ENCODE data around the gene ZNF133.
A peak's percentile ranks its signal among the peaks of the same experiment; 100 is the strongest.
"Not testable (repeated sequence)": the region's sequence is repeated elsewhere in the genome, so short reads cannot be mapped to it uniquely, and the experiment has no call there.

Gene ZNF133

DNA sequence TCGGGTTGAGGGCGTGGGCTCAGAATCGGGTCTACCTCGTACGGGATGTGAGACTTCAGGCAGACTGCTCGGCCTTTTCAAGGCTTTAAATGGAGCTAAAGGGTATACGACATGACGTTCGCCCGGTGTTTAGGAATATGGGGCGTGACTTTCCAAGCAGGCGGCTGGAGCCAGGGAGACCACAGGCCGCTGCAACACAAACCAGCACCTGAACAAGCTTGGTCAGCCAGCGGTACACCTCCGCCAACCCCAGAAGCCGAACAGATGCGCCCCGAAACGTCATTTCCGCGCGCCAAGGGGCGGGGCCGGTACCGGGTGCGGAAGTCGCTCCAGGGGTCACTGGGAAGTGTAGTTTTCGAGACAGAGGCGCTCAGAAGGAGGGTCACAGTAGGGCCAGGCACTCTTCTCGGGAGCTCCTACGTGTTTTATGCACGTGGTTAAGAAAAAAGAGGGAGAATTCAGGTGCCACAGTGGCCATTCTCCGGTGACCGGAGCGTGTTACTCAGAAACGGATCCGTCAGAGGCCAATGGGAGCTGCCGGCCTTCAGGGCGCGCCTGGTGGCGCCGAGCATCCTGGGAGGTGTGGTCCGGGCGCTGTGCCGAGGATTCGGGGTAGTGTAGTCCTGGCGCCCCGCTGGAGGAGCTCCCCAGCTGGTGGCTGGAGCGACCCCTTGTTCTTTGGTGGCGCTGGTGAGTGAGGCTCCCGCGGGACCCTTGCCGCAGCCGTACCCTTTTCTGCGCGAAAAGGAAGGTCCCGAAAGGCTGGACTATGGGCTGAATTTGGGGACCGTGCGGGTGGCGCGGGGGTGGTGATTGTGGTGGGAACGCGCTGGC is at the start of gene ZNF133:
Gene ZNF133, plus strand, starts transcription at position 613 of the 834 bp plus-strand sequence. CDS start 17,160 bp downstream, outside the sequence.
- DNase-seq: peak; percentile 81 to 93

DNA sequence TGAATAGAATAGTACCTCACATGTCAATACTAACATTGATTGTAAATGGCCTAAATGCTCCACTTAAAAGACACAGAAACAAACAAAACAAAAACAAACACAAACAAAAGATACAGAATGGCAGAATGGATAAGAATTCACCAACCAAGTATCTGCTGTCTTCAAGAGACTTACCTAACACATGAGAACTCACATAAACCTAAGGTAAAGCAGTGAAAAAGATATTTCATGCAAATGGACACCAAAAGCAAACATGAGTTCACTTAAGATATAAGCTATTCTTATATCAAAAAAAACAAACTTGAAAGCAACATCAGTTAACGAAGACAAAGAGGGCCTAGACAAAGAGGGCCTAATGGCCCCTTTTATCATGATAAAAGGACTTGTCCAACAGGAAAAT is 47.3 kb upstream of the ZNF133 start:
- DNase-seq: no peak

DNA sequence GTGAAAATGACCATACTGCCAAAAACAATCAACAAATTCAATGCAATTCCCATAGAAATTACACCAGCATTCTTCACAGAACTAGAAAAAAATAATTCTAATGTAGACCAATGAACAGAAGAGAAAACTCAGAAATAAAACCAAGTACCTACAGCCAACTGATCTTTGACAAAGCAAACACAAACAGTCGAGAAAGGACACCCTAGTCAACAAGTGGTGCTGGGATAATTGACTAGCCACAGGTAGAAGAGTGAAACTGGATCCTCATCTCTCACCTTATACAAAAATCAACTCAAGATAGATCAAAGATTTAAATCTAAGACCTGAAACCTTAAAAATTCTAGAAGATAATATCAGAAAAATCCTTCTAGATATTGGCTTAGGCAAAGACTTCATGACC is 44.5 kb upstream of the ZNF133 start:
- no peak for DNase-seq

DNA sequence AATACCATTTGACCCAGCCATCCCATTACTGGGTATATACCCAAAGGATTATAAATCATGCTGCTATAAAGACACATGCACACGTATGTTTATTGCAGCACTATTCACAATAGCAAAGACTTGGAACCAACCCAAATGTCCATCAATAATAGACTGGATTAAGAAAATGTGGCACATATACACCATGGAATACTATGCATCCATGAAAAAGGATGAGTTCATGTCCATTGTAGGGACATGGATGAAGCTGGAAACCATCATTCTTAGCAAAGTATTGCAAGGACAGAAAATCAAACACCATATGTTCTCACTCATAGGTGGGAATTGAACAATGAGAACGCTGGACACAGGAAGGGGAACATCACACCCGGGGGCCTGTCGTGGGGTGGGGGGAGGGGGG is 39.8 kb upstream of the ZNF133 start:
- not testable (repeated sequence) for DNase-seq

DNA sequence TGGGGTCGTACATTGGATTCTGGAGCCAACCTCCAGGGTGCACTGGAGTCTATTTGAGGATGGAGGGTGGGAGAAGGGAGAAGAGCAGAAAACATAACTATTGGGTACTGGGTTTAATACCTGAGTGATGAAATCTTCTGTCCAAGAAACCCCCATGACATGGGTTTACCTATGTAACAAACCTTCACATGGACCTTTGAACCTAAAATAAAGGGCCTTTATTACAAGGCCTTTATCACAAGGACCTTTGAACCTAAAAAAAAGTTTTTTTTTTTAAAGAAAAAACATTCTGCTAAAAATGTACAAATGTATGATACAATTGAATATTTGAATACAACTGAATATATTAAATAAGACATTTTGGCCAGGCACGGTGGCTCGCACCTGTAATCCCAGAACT is 38.1 kb upstream of the ZNF133 start:
- no peak for DNase-seq

DNA sequence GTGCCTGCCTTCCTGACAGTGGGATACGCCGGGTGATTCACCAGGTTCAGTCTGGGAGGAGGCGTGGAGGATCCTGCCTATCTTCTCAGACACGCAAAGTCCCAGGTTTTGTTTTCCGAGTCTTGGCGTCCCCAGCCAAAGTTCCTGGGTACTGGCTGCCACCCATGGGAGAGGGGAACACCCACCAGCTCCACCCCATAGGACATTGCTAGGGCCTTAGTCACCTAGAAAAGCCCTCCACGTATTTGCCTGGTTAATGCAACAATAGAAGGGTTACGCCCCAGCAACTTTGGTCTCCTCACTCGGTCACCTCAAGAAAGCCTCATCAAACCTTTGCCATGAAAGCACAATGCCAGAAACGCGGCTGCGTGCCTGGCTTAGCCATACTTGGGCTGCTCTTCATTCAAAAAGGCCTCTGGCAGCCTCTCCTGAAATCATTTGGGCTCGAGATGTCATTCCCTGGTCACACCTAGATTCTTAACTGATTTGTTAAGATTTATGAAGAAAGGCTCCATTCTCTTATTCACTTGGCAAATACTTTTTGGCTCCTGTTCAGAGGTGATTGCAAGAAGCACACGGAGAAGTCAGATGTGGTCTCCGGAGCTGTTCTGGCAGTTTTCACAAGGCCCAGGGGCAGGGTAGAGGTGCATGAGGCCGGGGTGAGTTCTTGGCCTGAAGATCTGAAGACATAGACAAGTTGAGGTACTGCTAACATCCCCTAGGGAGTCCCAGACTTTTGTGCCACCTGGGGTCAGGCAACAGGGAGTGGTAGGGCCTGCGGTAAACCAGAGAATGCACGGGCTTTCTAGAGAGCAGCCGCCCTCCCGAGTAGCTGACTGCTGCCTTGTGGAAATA is 35.5 kb upstream of the ZNF133 start:
- no peak for DNase-seq

DNA sequence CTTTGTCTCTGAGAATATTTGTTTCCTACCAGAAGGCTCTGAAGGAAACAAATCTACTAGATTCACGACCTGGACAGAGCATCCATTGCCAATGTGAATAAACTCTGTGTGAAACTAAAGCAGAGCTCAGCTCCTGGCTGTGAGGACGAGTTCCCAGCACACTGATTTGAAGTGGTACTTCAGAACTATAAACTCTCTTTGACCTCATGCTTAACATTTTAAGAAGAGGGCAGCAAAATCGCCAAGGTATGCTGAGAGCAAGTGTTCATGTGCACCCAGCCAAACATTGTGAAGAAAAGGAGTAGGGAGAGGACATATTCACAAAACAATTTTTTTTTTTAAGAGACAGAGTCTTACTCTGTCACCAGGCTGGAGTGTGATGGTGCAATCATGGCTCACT is 33.7 kb upstream of the ZNF133 start:
- DNase-seq: no peak

DNA sequence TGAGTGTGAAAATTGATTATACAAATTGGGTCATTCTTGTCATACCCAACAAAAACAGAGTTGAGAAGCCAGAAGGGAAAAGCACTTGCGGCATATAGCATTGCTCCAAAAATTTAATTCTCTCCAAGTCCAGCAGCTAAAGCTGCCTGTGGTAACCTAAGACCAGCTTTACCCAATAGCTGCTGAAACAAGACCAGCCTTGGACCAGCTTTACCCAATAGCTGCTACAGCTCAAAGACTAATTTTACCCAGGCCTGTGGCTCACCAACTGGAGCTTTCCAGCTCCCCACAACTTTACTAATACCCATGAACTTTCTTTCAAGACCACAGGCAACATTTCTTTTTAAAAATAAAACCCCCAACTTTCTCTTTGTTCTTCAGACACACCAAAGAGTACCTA is 32.8 kb upstream of the ZNF133 start:
- no peak for DNase-seq

DNA sequence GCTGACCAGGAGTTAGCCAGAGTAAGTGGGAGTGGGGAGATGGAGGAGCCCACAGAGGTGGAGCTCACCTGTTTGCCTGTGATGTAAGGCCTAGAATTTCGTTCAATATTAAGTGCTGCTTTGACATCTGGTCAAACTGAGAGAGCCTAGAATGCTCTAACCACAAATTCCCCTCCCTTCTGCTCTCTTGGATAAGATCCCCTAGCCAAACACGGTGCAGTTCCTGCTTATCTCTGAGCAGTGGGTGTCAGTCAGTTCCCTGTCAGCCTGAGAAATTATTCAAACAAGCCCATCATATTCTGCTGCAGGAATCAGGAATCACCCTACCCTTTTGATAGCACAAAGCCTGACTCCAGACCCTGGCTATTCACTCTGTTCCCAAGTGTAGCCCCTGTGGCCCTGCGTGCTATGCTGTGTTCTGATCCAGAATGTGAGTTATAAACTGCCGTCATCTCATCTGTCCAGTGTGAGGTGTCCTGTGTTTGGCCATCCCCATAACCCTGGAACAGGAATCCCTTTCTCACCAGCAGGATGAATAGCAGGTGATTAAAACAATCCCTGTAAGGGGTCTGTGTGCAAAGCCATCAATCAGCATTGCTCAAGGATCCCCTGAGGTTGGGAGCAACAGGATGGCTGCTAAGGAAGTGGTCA is 31.8 kb upstream of the ZNF133 start:
- DNase-seq: no peak

DNA sequence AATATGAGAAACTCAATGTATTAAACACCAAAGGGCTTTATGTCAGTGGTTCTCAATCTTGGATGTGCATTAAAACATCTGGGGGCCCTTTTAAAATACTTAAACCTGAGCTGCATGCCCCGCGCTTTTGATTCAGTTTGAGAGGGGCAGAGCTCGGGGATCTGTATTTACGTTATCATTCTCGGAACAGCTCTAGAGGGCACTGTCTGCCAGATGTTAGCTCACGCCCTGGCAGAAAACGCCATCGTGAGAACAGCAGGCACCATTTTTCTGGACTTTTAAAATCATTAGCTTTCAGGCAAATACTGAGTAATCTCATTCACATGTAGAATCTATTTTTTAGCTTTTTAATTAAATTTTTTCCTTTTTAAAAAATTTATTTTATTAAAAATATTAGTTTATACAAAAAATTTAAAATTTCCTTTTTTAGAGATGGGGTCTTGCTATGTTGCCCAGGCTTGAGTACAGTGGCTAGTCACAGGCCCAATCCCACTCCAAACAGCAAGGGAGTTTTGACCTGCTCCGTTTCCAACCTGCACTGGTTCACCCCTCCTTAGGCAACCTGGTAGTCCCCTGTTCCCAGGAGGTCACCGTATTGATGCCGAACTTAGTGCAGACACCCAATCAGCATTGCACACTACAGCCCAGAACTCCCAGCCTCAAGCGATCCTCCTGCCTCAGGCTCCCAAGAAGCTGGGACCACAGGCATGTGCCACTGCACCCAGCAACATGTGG is 30.0 kb upstream of the ZNF133 start:
- no peak for DNase-seq

DNA sequence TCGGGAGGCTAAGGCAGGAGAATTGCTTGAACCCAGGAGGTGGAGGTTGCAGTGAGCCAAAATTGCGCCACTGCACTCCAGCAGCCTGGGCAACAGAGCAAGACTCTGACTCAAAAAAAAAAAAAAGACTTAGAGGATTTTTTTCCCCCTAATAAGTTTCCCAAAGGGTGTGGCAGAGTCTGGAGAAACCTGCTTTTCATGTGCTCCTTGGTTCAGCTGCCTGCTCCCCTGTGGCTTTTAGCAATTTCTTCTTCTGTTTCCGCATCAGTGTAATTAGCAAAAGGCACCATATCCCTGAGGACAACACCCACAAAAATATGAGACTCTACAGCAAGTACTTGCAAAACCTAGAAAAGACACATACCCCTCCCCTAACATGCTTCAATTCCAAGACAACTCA is 28.6 kb upstream of the ZNF133 start:
- no peak for DNase-seq

DNA sequence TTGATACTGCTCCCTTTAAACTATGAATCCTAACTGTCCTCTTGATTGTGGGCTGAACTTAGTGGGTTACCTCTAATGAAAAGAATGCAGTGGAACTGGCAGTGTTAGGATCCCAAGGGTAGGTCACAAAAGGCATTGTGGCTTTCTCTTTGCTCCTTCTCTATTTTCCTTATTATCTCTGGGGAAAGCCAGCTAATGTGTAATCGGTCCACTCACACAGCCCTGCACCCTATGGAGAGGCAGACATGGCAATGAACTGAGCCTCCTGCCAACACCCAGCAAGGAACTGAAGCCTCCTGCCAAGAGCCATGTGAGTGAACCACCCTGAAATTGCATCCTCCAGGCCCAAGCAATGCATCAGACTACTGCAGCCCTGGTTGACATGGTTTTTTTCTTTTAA is 24.6 kb upstream of the ZNF133 start:
- no peak for DNase-seq

DNA sequence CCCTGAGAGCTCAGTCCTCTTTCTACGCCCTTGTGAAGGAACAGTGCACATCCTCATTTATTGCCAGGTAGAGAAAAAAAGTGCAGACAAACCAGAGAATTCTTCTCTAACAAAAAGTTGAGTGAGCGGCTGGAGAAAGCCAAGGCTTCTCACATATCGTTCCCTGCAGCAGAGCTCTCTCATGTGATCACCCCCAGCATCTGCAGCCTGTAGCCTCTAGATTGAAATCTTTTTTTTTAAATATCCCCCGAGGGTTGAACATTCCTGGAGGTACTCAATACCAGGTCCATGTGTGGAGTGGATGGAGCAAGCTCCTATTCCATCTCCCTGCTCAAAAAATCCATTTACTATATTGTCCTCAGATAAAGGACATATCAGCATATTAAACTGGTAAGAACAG is 22.9 kb upstream of the ZNF133 start:
- no peak for DNase-seq

DNA sequence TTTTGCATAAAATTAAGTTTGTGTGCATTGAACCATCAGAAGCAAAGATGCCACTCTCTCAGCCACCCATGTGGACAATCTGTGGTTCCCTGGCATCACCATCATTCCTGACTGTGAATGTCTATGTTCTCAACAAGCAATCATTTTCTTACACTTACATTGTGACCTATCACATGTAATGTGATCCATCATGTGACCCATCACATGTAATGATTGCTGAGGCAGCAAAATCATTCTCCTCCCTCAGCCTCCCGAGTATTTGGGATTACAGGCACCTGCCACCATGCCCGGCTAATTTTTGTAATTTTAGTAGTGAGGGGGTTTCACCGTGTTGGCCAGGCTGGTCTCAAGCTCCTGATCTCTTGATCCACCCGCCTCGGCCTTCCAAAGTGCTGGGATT is 22.0 kb upstream of the ZNF133 start:
- DNase-seq: no peak

DNA sequence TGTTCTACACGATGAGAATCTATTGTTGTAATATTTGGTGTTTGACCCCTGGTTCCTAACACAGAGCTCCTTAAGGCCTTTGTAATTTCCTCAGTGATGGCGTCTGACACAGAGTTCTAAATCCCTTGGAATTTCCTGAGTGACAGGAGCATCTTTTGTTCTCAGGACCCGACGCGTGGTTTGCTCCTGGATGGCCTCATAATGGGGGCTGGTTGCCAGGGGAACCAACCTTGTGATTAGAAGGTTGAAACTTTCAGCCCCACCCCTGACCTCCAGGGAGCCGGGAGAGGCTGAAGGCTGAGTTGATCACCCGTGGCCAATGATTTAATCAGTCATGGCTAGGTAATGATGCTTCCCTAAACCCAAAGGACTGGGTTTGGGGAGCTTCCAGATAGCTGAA is 20.5 kb upstream of the ZNF133 start:
- DNase-seq: no peak

DNA sequence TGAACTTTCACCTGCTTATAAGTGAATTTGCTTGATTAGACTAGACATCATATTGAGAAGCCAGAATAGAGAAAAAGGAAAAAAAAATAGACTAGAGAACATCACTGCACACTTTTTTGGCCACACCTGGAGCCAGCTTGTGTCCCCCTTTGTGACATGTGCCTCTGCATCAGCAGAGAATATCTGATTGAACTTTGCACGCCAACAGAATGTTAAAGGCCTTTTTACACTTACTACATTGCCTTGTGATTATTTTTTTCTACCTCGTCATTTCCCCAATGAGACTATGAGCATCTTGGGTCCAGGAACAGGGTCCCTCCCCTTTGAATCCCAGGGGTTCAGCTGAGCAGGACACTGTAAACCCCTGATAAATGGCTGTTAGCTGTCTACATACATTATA is 17.2 kb upstream of the ZNF133 start:
- no peak for DNase-seq

DNA sequence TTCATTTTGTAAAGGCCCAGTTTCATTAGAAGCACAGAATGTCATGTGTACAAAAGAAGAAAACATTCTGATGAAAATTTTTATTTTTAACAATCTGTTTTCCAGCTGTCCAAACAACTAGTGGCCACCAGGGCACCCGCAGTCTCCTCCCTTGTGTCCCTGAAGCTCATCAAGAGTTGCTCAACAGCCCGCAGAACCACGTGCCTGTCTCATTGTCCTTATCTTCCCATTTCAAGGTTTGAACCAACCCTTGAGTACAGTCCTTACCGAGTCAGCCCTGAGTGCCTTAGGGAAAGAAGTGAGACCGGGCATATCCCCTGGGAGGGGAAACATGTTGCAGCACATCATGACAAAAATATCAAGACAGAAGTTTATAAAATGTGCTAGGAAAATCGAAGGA is 15.9 kb upstream of the ZNF133 start:
- peak in 1 of 2 experiments; percentile 3 for DNase-seq

DNA sequence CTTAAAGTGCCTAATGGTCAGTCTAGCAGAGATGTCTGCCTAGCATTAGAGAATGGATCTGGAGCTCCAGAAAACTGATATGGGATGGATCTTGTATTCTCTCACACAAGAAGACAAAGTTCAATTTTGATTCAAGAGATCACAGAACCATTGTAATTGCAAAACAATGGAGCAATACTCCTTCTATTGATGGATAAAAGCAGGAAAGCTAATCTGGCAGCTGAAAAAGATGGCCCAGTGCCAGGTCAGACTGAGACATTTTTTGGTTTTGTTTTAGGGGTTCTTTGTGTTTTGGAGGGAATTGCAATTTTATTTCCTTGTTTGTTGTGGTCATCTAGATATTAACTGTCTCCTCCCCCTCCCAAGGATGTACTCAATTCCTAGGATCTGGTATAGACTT is 14.6 kb upstream of the ZNF133 start:
- no peak for DNase-seq

DNA sequence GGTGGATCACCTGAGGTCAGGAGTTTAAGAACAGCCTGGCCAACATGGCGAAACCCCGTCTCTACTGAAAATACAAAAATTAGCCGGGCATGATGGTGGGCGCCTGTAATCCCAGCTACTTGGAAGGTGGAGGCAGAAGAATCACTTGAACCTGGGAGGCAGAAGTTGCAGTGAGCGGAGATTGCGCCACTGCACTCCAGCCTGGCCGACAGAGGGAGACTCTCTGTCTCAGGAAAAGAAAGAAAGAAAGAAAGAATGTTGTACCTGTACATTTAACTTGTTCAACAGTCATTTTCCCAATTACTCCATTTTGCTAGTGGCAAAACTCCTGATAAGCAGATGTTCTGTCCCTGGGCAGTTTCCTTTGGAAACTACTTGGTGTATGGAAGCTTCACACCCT is 12.4 kb upstream of the ZNF133 start:
- not testable (repeated sequence) for DNase-seq

DNA sequence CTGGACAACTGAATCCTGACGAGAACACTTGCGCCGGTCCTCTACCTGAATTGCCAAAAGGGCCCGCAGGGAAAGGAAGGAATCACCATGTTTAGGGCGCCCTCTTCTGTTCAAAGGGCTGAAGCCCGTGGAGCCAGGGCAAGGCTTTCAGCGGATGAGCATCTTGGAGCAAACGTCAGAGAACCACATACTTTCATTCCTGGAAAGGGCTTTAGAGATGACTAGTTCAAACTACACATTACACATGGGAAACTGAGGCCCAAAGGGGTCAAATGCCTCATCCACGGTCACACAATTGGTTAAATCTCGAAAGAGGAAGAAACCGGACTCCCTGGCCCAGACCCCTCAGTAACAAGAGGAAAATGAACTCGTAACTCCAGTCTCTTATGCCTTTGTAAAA is 11.5 kb upstream of the ZNF133 start:
- DNase-seq: peak; percentile 57 to 63

DNA sequence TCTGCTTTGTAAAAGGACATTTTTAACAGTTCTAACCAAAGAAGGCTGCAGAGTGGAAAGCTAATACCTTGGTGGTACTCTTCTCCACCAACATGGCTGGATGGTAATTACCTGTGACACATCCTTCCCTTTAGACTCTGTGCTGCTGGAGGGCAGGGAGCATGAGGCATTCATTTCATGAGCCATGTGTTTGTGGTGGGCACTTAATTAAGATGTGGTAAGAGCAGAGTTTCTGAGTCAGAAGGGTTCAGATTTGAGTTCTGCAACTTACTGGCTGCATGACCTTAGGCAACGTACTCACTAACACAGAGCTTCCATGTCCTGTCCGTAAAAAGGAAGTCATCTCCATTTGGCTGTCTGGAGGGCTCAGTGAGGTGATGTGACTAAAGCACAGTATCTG is 9.1 kb upstream of the ZNF133 start:
- DNase-seq: no peak

DNA sequence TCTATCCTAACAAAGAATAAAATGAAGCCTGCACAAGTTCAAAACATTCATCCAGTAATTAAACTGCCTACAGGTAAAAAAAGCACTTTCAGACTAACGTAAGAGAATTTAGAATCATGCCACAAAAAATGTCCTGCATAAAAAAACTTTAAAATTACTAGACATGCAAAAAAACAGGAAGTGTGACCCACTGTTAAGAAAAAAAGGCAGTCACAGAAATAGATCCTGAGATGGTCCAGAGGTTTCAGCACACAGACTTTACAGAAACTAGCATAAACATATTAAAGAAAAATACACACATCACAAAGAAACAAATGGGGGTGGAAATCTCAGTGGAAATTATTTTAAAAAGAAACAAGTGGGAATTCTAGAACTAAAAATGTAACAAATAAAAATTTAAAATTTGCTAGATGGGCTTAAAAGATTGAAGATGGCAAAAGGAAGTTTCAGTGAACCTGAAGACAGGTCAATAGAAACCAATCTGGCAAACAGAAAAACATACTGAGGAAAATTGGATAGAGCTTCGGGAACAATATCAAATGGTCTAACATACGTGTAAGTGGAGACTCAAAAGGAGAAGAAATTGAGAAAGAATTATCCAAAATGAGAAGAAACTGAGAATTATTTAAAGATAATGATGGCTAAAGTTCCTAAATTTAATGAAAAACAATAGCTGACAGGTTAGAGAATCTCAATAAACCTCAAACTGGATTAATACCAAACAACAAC is 3.4 kb upstream of the ZNF133 start:
- DNase-seq: no peak
